ENCODE results near the gene EHD1.

EHD1 gene

GRCh38 chr11:64887234-64887756 lies 8.9 kb upstream of the EHD1 start:
- no peak for DNase-seq (ENCODE audit: low read depth)
- no peak overlapping the region for H3K4me3 ChIP-seq (ENCODE audit: low read depth, low read length)
- TF ChIP-seq CTCF (IDR thresholded peaks at IDR 0.05; ENCODE audit: control insufficient read depth, extremely low read depth, insufficient read depth), result no peak

GRCh38 chr11:64885367-64886286 lies 7.2 kb upstream of the EHD1 start:
- no peak overlapping the region for H3K4me3 ChIP-seq (ENCODE audit: low read depth, low read length)
- TF ChIP-seq CTCF (IDR thresholded peaks at IDR 0.05; ENCODE audit: control insufficient read depth, extremely low read depth, insufficient read depth), result no peak
- no peak for DNase-seq (ENCODE audit: low read depth)

- no peak for DNase-seq (ENCODE audit: low read depth)
- no peak overlapping the region for H3K4me3 ChIP-seq (ENCODE audit: low read depth, low read length)
- no peak for TF ChIP-seq CTCF (IDR thresholded peaks at IDR 0.05; ENCODE audit: control insufficient read depth, extremely low read depth, insufficient read depth)
These were observed 5.6 kb upstream of the EHD1 start for GRCh38 chr11:64884019-64884418.

- no peak for TF ChIP-seq CTCF (IDR thresholded peaks at IDR 0.05; ENCODE audit: control insufficient read depth, extremely low read depth, insufficient read depth)
- no peak for DNase-seq (ENCODE audit: low read depth)
- H3K4me3 ChIP-seq (ENCODE audit: low read depth, low read length), result no peak overlapping the region
These were observed 5.2 kb upstream of the EHD1 start for GRCh38 chr11:64883575-64883974.

- TF ChIP-seq CTCF (IDR thresholded peaks at IDR 0.05; ENCODE audit: control insufficient read depth, extremely low read depth, insufficient read depth), result no peak
- no peak overlapping the region for H3K4me3 ChIP-seq (ENCODE audit: low read depth, low read length)
- no peak for DNase-seq (ENCODE audit: low read depth)
These were observed 3.8 kb upstream of the EHD1 start for GRCh38 chr11:64882243-64882642.

GRCh38 chr11:64881476-64881875 lies 3.1 kb upstream of the EHD1 start:
- no peak for DNase-seq (ENCODE audit: low read depth)
- H3K4me3 ChIP-seq (ENCODE audit: low read depth, low read length), result no peak overlapping the region
- no peak for TF ChIP-seq CTCF (IDR thresholded peaks at IDR 0.05; ENCODE audit: control insufficient read depth, extremely low read depth, insufficient read depth)

Measured in LNCaP clone FGC (cell line).